Activated T-cell treated with anti-CD3 and anti-CD28 coated beads for 1 hour (primary cell): ENCODE data around the gene CADPS.

Experiments
- DNase-seq: peaks from one replicate; pipeline ENCODE4 v3.0.0-alpha.2; 2020; ENCODE audit warnings: low read depth

Gene CADPS

GRCh38 chr3:62873761-62874710 lies 1.2 kb downstream of the CADPS start:
- DNase-seq = no peak

- no peak for DNase-seq
These were observed 1.8 kb downstream of the CADPS start for GRCh38 chr3:62873451-62873760.

- no peak for DNase-seq
These were observed 2.9 kb downstream of the CADPS start for GRCh38 chr3:62872318-62872717.

GRCh38 chr3:62870321-62870720 lies 4.9 kb downstream of the CADPS start:
- no peak for DNase-seq

- DNase-seq = no peak
These were observed 11.6 kb downstream of the CADPS start for GRCh38 chr3:62863648-62864047.

- DNase-seq = no peak
These were observed 15.9 kb downstream of the CADPS start for GRCh38 chr3:62859203-62859791.

GRCh38 chr3:62845996-62846395 lies 29.2 kb downstream of the CADPS start:
- no peak for DNase-seq

- DNase-seq = no peak
These were observed 31.7 kb downstream of the CADPS start for GRCh38 chr3:62843508-62843907.

GRCh38 chr3:62839748-62840147 lies 35.5 kb downstream of the CADPS start:
- DNase-seq = no peak

- no peak for DNase-seq
These were observed 38.0 kb downstream of the CADPS start for GRCh38 chr3:62837145-62837787.

- DNase-seq = no peak
These were observed 39.5 kb downstream of the CADPS start for GRCh38 chr3:62835554-62836236.

GRCh38 chr3:62833538-62833937 lies 41.7 kb downstream of the CADPS start:
- no peak for DNase-seq

GRCh38 chr3:62832553-62832952 lies 42.7 kb downstream of the CADPS start:
- no peak for DNase-seq

- no peak for DNase-seq
These were observed 44.4 kb downstream of the CADPS start for GRCh38 chr3:62830727-62831322.

GRCh38 chr3:62827550-62827949 lies 47.7 kb downstream of the CADPS start:
- DNase-seq = no peak

- DNase-seq = no peak
These were observed 50.1 kb downstream of the CADPS start for GRCh38 chr3:62824965-62825592.

GRCh38 chr3:62823461-62824050 lies 51.7 kb downstream of the CADPS start:
- no peak for DNase-seq

- no peak for DNase-seq
These were observed 52.3 kb downstream of the CADPS start for GRCh38 chr3:62822905-62823304.

- no peak for DNase-seq
These were observed 56.9 kb downstream of the CADPS start for GRCh38 chr3:62818347-62818746.

- DNase-seq = no peak
These were observed 57.5 kb downstream of the CADPS start for GRCh38 chr3:62817678-62818077.

GRCh38 chr3:62815981-62816380 lies 59.2 kb downstream of the CADPS start:
- no peak for DNase-seq
